Measurements from ENCODE around the gene AQR.

The AQR gene

DNA sequence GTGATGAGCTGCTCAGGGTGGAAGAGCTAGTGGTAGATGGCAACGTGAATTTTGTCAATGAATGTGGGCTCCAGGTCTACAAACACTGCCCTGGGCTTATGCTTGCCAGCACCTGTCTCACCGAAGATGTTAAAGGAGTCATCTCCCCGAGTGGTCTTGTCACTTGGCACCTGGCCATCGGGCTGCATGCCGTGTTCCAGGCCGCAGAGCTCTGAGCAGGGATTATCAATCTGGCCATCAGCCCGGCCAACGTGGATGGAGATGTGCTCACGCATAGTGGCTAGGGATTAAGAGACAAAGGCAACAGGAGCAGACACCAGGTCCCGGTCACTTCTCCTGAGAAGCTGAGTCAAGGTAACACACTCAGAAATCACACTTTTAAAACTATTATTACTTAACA is 119.4 kb downstream of the AQR start:
- no peaks in the 10 kb centered on the region for H4K20me1 ChIP-seq (ENCODE audit: control insufficient read depth, insufficient read depth, low read depth, low read length)
- no peaks in the 10 kb centered on the region for H3F3A ChIP-seq (ENCODE audit: control insufficient read depth, insufficient read depth)
- no peaks in the 10 kb centered on the region for H3K9me2 ChIP-seq (replicated peaks; ENCODE audit: control insufficient read depth, low read length)
- H3K27ac ChIP-seq (ENCODE audit: low read depth, low read length) = no peak overlapping the region
- H3K4me3 ChIP-seq (ENCODE audit: low read length) = no peak overlapping the region
- no peak overlapping the region for H3K4me2 ChIP-seq (ENCODE audit: low read length)
- TF ChIP-seq, protein P1, sequence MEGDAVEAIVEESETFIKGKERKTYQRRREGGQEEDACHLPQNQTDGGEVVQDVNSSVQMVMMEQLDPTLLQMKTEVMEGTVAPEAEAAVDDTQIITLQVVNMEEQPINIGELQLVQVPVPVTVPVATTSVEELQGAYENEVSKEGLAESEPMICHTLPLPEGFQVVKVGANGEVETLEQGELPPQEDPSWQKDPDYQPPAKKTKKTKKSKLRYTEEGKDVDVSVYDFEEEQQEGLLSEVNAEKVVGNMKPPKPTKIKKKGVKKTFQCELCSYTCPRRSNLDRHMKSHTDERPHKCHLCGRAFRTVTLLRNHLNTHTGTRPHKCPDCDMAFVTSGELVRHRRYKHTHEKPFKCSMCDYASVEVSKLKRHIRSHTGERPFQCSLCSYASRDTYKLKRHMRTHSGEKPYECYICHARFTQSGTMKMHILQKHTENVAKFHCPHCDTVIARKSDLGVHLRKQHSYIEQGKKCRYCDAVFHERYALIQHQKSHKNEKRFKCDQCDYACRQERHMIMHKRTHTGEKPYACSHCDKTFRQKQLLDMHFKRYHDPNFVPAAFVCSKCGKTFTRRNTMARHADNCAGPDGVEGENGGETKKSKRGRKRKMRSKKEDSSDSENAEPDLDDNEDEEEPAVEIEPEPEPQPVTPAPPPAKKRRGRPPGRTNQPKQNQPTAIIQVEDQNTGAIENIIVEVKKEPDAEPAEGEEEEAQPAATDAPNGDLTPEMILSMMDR (IDR thresholded peaks at IDR 0.05; ENCODE audit: low read depth, low read length, poor library complexity, severe bottlenecking) = no peak
- TF ChIP-seq EZH2phosphoT487 (IDR thresholded peaks at IDR 0.05; ENCODE audit: borderline replicate concordance, low read length) = no peak
- H3K36me3 ChIP-seq (ENCODE audit: control insufficient read depth, low read length) = peaks cover 7% of the 10 kb centered on the region
- H3K27me3 ChIP-seq (ENCODE audit: control insufficient read depth, low read length) = no peaks in the 10 kb centered on the region
- no peaks in the 10 kb centered on the region for H3K9me3 ChIP-seq (ENCODE audit: control insufficient read depth, insufficient read depth, low read length)
- H3K4me1 ChIP-seq (ENCODE audit: control insufficient read depth, low read length) = peaks cover 28% of the 10 kb centered on the region
- no peaks in the 10 kb centered on the region for H3K79me2 ChIP-seq (ENCODE audit: control insufficient read depth, low read length)

DNA sequence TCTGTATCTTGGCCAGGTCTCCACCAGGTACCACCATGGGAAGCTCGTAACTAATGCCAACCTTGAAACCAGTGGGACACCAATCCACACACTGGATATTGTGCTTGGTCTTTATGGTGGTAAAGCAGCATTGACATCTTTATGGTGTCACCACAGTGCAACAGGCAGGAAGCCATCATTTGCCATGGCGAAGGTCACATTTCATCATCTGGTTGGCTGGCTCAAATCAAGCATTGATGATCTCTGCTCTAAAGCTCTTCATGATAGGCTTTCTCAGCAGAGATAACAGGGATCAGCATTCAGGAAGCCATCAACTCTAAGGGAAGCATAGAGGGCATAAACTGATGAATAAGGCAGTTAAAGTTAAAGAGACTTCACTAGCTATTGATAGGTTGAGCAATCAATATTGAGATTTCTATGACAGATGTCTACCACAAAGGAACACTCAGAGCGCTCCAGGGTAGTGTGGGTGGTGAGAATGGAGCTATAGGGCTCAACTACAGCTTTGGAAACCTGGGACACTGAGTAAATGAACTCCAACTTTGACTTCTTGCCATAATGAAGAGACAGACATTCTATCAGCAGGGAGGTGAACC is 120.1 kb downstream of the AQR start:
- no peak overlapping the region for H3K4me2 ChIP-seq (ENCODE audit: low read length)
- H3K79me2 ChIP-seq (ENCODE audit: control insufficient read depth, low read length) = no peaks in the 10 kb centered on the region
- no peaks in the 10 kb centered on the region for H3K27me3 ChIP-seq (ENCODE audit: control insufficient read depth, low read length)
- no peaks in the 10 kb centered on the region for H3F3A ChIP-seq (ENCODE audit: control insufficient read depth, insufficient read depth)
- H3K4me3 ChIP-seq (ENCODE audit: low read length) = no peak overlapping the region
- H4K20me1 ChIP-seq (ENCODE audit: control insufficient read depth, insufficient read depth, low read depth, low read length) = no peaks in the 10 kb centered on the region
- H3K9me2 ChIP-seq (replicated peaks; ENCODE audit: control insufficient read depth, low read length) = no peaks in the 10 kb centered on the region
- peaks cover 28% of the 10 kb centered on the region for H3K4me1 ChIP-seq (ENCODE audit: control insufficient read depth, low read length)
- TF ChIP-seq, protein P1 (IDR thresholded peaks at IDR 0.05; ENCODE audit: low read depth, low read length, poor library complexity, severe bottlenecking) = no peak
- TF ChIP-seq EZH2phosphoT487 (IDR thresholded peaks at IDR 0.05; ENCODE audit: borderline replicate concordance, low read length) = no peak
- no peaks in the 10 kb centered on the region for H3K9me3 ChIP-seq (ENCODE audit: control insufficient read depth, insufficient read depth, low read length)
- H3K27ac ChIP-seq (ENCODE audit: low read depth, low read length) = no peak overlapping the region
- H3K36me3 ChIP-seq (ENCODE audit: control insufficient read depth, low read length) = peaks cover 3% of the 10 kb centered on the region; the same call in 1 of the 2 replicates

DNA sequence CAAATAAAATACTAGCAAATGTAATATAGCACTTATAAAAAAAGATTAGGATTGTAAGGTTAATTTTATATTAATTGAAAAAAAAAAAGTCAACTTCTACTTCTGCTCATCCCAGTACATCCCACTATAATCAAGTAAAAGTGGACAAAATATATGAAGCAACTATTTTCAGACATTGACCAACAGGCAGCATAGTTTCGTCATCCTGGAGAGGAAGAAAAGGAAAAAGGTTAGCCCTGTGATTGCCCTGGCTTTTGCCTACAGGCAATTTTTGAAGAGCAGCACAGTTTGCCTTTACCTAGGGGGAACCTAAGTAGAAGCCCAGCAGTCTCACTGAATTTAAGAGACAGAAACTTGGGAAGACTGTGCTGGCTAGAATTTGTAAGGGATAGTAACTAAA is 121.9 kb downstream of the AQR start:
- no peaks in the 10 kb centered on the region for H3F3A ChIP-seq (ENCODE audit: control insufficient read depth, insufficient read depth)
- no peak overlapping the region for H3K27ac ChIP-seq (ENCODE audit: low read depth, low read length)
- H3K27me3 ChIP-seq (ENCODE audit: control insufficient read depth, low read length) = no peaks in the 10 kb centered on the region
- no peaks in the 10 kb centered on the region for H4K20me1 ChIP-seq (ENCODE audit: control insufficient read depth, insufficient read depth, low read depth, low read length)
- H3K4me3 ChIP-seq (ENCODE audit: low read length) = no peak overlapping the region
- no peaks in the 10 kb centered on the region for H3K36me3 ChIP-seq (ENCODE audit: control insufficient read depth, low read length)
- H3K79me2 ChIP-seq (ENCODE audit: control insufficient read depth, low read length) = no peaks in the 10 kb centered on the region
- TF ChIP-seq, protein P1 (IDR thresholded peaks at IDR 0.05; ENCODE audit: low read depth, low read length, poor library complexity, severe bottlenecking) = no peak
- no peak for TF ChIP-seq EZH2phosphoT487 (IDR thresholded peaks at IDR 0.05; ENCODE audit: borderline replicate concordance, low read length)
- no peaks in the 10 kb centered on the region for H3K9me2 ChIP-seq (replicated peaks; ENCODE audit: control insufficient read depth, low read length)
- no peak overlapping the region for H3K4me2 ChIP-seq (ENCODE audit: low read length)
- no peaks in the 10 kb centered on the region for H3K9me3 ChIP-seq (ENCODE audit: control insufficient read depth, insufficient read depth, low read length)
- H3K4me1 ChIP-seq (ENCODE audit: control insufficient read depth, low read length) = peaks cover 20% of the 10 kb centered on the region
